MM.1S (cell line): Measurements from ENCODE around the gene NHLRC3.

Experiments used
- EZH2 ChIP-seq: fragments of 300-600 bp; sonication (generic); optimal IDR thresholded peaks from 2 replicates; pipeline ENCODE3; 2017; ENCODE audit warnings: low read depth, mild to moderate bottlenecking, antibody characterized with exemption, low read length, mixed read lengths
- TF ChIP-seq, protein P1 (sequence below): fragments of 300-600 bp; sonication (generic); IDR thresholded peaks from 2 replicates; pipeline ENCODE4 v1.5.1; 2016; ENCODE audit warnings: antibody characterized with exemption, low read length, mixed read lengths

DNA sequence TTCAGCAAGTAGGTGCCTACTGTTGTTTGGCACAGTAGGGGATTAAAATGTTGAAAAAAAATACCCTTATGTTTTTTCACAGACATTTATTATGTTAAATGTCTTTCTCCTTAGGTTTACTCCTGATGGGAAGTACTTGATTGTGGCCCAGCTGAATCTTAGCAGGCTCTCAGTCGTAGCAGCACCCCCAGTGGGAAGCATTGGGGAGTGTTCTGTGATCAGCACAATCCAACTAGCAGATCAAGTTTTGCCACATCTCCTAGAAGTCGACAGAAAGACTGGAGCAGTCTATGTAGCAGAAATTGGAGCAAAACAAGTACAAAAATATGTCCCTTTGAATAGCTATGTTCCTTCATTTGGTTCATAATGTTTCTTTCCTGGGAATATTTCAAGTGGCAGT, 9.3 kb downstream of the NHLRC3 start:
- TF ChIP-seq, protein P1, sequence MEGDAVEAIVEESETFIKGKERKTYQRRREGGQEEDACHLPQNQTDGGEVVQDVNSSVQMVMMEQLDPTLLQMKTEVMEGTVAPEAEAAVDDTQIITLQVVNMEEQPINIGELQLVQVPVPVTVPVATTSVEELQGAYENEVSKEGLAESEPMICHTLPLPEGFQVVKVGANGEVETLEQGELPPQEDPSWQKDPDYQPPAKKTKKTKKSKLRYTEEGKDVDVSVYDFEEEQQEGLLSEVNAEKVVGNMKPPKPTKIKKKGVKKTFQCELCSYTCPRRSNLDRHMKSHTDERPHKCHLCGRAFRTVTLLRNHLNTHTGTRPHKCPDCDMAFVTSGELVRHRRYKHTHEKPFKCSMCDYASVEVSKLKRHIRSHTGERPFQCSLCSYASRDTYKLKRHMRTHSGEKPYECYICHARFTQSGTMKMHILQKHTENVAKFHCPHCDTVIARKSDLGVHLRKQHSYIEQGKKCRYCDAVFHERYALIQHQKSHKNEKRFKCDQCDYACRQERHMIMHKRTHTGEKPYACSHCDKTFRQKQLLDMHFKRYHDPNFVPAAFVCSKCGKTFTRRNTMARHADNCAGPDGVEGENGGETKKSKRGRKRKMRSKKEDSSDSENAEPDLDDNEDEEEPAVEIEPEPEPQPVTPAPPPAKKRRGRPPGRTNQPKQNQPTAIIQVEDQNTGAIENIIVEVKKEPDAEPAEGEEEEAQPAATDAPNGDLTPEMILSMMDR = no peak
- no peak for TF ChIP-seq EZH2
